ENCODE data around the gene MEF2C.

The MEF2C gene

GRCh38 chr5:88671505-88672499 is 211.2 kb downstream of the MEF2C start:
- Histone ChIP-seq H3K4me1 (ENCODE audit: control insufficient read depth, low read length) (peaks cover 75% of the 10 kb centered on the region), H3K27ac (ENCODE audit: low read depth, low read length) (no peak overlapping the region), H4K20me1 (ENCODE audit: control insufficient read depth, insufficient read depth, low read depth, low read length) (no peaks in the 10 kb centered on the region), H3F3A (ENCODE audit: control insufficient read depth, insufficient read depth) (peaks cover 21% of the 10 kb centered on the region), H3K27me3 (ENCODE audit: control insufficient read depth, low read length) (peaks cover 6% of the 10 kb centered on the region; the same call in 1 of the 2 replicates), H3K9me3 (ENCODE audit: control insufficient read depth, insufficient read depth, low read length) (no peaks in the 10 kb centered on the region), H3K4me2 (ENCODE audit: low read length) (no peak overlapping the region), H3K9me2 (replicated peaks; ENCODE audit: control insufficient read depth, low read length) (no peaks in the 10 kb centered on the region), H3K36me3 (ENCODE audit: control insufficient read depth, low read length) (no peaks in the 10 kb centered on the region), H3K79me2 (ENCODE audit: control insufficient read depth, low read length) (peaks cover 17% of the 10 kb centered on the region), H3K4me3 (ENCODE audit: low read length) (no peak overlapping the region)
- no peak for TF ChIP-seq CTCF (IDR thresholded peaks at IDR 0.05; ENCODE audit: low read depth, low read length, poor library complexity, severe bottlenecking)
- no peak for TF ChIP-seq EZH2phosphoT487 (IDR thresholded peaks at IDR 0.05; ENCODE audit: borderline replicate concordance, low read length)

- Histone ChIP-seq H3F3A (ENCODE audit: control insufficient read depth, insufficient read depth) (peaks cover 21% of the 10 kb centered on the region), H3K9me3 (ENCODE audit: control insufficient read depth, insufficient read depth, low read length) (no peaks in the 10 kb centered on the region), H3K4me3 (ENCODE audit: low read length) (no peak overlapping the region), H3K4me1 (ENCODE audit: control insufficient read depth, low read length) (peaks cover 76% of the 10 kb centered on the region), H3K79me2 (ENCODE audit: control insufficient read depth, low read length) (peaks cover 19% of the 10 kb centered on the region), H3K4me2 (ENCODE audit: low read length) (peak overlapping the region; percentile 69), H3K36me3 (ENCODE audit: control insufficient read depth, low read length) (no peaks in the 10 kb centered on the region), H4K20me1 (ENCODE audit: control insufficient read depth, insufficient read depth, low read depth, low read length) (no peaks in the 10 kb centered on the region; the same call in 1 of the 2 replicates), H3K27me3 (ENCODE audit: control insufficient read depth, low read length) (peaks cover 6% of the 10 kb centered on the region; the same call in 1 of the 2 replicates), H3K9me2 (replicated peaks; ENCODE audit: control insufficient read depth, low read length) (no peaks in the 10 kb centered on the region), H3K27ac (ENCODE audit: low read depth, low read length) (no peak overlapping the region)
- no peak for TF ChIP-seq CTCF (IDR thresholded peaks at IDR 0.05; ENCODE audit: low read depth, low read length, poor library complexity, severe bottlenecking)
- no peak for TF ChIP-seq EZH2phosphoT487 (IDR thresholded peaks at IDR 0.05; ENCODE audit: borderline replicate concordance, low read length)
Measured at GRCh38 chr5:88671106-88671504, 211.9 kb downstream of the MEF2C start.

GRCh38 chr5:88670461-88670860 is 212.5 kb downstream of the MEF2C start:
- H3K9me3 ChIP-seq (ENCODE audit: control insufficient read depth, insufficient read depth, low read length): no peaks in the 10 kb centered on the region
- H3K27me3 ChIP-seq (ENCODE audit: control insufficient read depth, low read length): peaks cover 12% of the 10 kb centered on the region
- H3K4me1 ChIP-seq (ENCODE audit: control insufficient read depth, low read length): peaks cover 81% of the 10 kb centered on the region
- H3K4me2 ChIP-seq (ENCODE audit: low read length): peak overlapping the region; percentile 69
- H3K27ac ChIP-seq (ENCODE audit: low read depth, low read length): no peak overlapping the region
- peaks cover 26% of the 10 kb centered on the region for H3K79me2 ChIP-seq (ENCODE audit: control insufficient read depth, low read length)
- H3F3A ChIP-seq (ENCODE audit: control insufficient read depth, insufficient read depth): peaks cover 21% of the 10 kb centered on the region
- peak overlapping the region; percentile 78 for H3K4me3 ChIP-seq (ENCODE audit: low read length)
- no peaks in the 10 kb centered on the region for H3K36me3 ChIP-seq (ENCODE audit: control insufficient read depth, low read length)
- TF ChIP-seq EZH2phosphoT487 (IDR thresholded peaks at IDR 0.05; ENCODE audit: borderline replicate concordance, low read length) (no peak), CTCF (IDR thresholded peaks at IDR 0.05; ENCODE audit: low read depth, low read length, poor library complexity, severe bottlenecking) (no peak)
- no peaks in the 10 kb centered on the region for H3K9me2 ChIP-seq (replicated peaks; ENCODE audit: control insufficient read depth, low read length)
- peaks cover 4% of the 10 kb centered on the region for H4K20me1 ChIP-seq (ENCODE audit: control insufficient read depth, insufficient read depth, low read depth, low read length)

All from DOHH2 (cell line).